Measurements from ENCODE around the gene ALB.

GRCh38 chr4:73433140-73433539 is 29.1 kb downstream of the ALB start:
- TF ChIP-seq, protein P1, sequence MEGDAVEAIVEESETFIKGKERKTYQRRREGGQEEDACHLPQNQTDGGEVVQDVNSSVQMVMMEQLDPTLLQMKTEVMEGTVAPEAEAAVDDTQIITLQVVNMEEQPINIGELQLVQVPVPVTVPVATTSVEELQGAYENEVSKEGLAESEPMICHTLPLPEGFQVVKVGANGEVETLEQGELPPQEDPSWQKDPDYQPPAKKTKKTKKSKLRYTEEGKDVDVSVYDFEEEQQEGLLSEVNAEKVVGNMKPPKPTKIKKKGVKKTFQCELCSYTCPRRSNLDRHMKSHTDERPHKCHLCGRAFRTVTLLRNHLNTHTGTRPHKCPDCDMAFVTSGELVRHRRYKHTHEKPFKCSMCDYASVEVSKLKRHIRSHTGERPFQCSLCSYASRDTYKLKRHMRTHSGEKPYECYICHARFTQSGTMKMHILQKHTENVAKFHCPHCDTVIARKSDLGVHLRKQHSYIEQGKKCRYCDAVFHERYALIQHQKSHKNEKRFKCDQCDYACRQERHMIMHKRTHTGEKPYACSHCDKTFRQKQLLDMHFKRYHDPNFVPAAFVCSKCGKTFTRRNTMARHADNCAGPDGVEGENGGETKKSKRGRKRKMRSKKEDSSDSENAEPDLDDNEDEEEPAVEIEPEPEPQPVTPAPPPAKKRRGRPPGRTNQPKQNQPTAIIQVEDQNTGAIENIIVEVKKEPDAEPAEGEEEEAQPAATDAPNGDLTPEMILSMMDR (conservative IDR thresholded peaks at IDR 0.05 in 1 of 2, IDR thresholded peaks at IDR 0.05 in 1 of 2; ENCODE audit: low read depth in 1 of 2, low read length in 2 of 2): no peak
- TF ChIP-seq EZH2 (IDR thresholded peaks at IDR 0.05; ENCODE audit: low read length, missing control alignments): no peak
